Measurements from ENCODE around the gene TLR7.

The TLR7 gene

GRCh38 chrX:12890467-12890866 lies 23.6 kb downstream of the TLR7 start:
- H3K4me3 ChIP-seq (ENCODE audit: low read depth, low read length), result no peak overlapping the region

GRCh38 chrX:12891171-12891570 lies 24.3 kb downstream of the TLR7 start:
- no peak overlapping the region for H3K4me3 ChIP-seq (ENCODE audit: low read depth, low read length)

GRCh38 chrX:12891915-12892506 lies 25.1 kb downstream of the TLR7 start:
- no peak overlapping the region for H3K4me3 ChIP-seq (ENCODE audit: low read depth, low read length)

- no peak overlapping the region for H3K4me3 ChIP-seq (ENCODE audit: low read depth, low read length)
These were observed 25.8 kb downstream of the TLR7 start for GRCh38 chrX:12892716-12893115.

- no peak overlapping the region for H3K4me3 ChIP-seq (ENCODE audit: low read depth, low read length)
These were observed 27.5 kb downstream of the TLR7 start for GRCh38 chrX:12894074-12895030.

DNA sequence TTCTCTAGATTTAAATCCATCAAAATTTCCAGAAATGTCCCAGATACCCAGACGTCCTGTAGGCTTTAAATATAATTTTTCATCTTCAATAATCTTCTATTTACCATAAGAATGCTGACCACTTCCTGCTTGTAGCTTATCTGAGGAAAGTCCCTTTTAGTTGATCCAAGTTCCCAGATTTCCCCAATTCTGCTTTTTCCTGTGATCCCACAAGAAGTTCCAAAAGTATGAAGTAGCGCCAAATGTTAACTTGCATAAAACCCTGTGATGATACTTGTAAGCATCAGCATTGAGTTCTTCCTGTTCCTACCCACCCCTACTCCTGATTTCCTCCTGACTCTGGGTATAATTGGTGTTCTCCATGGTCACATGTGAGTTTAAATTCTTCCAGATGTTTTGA lies 29.0 kb downstream of the TLR7 start:
- no peak overlapping the region for H3K4me3 ChIP-seq (ENCODE audit: low read depth, low read length)

DNA sequence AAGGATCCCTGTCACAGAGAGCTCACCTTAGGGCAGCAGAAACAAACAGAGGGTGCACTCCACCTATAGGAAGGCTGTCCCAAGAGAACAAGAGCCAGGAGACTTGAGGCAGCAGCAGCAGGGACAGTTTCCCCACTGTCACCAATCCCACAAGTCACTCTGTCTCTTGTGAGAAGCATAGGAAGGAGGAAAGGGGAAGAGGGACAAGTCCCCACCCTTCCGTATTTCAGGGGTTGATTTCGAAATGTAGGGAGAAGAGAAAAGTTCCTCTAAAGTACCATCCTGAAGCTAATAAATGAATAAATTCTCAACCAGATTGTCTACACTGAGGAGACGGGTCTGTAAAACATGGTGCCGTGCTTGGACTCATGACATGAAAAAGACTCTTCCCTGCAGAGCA lies 30.1 kb downstream of the TLR7 start:
- no peak overlapping the region for H3K4me3 ChIP-seq (ENCODE audit: low read depth, low read length)

GRCh38 chrX:12898073-12898472 lies 31.2 kb downstream of the TLR7 start:
- H3K4me3 ChIP-seq (ENCODE audit: low read depth, low read length), result no peak overlapping the region

DNA sequence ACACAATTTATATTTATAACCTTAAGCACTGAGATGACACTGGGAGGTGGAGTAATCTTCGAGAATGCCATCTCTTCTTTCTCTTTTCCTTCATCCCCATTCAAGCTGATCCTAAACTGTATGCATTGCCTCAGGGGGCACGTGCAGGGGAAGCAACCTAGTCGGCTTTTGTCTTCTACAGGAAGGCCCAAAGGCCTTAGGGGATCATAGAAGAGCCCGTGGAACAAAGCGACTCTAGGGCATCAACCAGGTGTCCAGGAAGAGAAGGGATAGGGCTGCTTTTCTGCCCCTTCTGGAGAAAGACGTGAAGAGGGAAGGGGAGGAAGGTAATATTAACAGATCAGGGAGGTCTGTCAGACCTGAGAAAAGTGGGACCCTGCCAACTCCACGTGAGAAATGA lies 32.6 kb downstream of the TLR7 start:
- no peak overlapping the region for H3K4me3 ChIP-seq (ENCODE audit: low read depth, low read length)

DNA sequence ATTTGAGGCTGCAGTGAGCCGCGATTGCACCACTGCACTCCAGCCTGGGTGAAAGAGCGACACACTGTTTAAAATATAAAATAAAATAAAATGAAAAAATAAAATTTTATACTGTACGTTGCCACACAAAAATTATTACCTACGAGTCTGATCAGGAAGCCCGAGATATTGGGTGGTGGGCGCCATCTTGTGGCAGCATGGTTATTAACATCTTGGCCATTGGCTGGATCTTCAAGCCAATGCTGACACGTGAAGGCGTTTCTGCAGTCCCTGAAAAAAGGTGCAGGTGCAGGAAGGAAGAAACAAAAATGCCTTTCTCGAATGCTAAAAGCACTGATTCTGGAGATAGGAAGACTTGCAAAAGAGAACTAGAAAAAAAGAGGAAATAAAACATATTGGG lies 34.6 kb downstream of the TLR7 start:
- H3K4me3 ChIP-seq (ENCODE audit: low read depth, low read length), result no peak overlapping the region

GRCh38 chrX:12903646-12904045 lies 36.8 kb downstream of the TLR7 start:
- no peak overlapping the region for H3K4me3 ChIP-seq (ENCODE audit: low read depth, low read length)

DNA sequence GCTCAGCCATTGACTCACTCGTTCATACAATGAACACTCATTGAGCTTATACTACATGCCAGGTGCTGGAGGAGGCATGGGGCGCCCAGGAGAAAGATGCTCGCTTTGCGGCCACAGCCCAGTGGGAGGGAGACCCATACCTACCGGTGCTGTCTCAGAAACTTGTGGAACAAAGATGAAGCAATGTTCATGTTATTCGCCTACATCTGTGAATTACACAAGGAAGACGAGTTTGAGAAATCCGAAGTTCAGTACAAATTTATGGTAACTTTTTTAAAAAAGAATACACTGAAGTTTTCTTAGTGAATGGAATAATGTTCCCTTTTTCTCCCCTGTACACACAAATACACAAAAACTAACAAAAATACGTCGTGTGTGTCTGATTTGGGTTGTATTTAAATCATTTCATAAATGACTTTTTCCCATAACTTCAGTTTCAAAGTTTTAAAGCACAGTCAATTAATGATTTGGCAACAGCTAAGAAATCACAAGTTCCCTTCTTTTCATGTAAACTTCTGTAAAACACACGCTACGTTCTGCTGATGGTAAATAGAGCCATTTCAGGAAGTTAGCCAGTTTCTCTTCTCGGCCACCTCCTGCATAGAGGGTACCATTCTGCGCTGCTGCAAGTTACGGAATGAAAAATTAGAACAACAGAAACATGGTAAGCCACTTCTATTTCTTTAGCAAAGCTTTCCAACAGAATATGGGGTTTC lies 39.3 kb downstream of the TLR7 start, which contains the start of gene TLR8:
TSS of gene TLR8 (plus strand) at position 575 of the 716 bp plus-strand sequence. CDS start at position 662, 87 bp downstream.
- no peak within 1 kb of the TSS for H3K4me3 ChIP-seq (ENCODE audit: low read depth, low read length)

DNA sequence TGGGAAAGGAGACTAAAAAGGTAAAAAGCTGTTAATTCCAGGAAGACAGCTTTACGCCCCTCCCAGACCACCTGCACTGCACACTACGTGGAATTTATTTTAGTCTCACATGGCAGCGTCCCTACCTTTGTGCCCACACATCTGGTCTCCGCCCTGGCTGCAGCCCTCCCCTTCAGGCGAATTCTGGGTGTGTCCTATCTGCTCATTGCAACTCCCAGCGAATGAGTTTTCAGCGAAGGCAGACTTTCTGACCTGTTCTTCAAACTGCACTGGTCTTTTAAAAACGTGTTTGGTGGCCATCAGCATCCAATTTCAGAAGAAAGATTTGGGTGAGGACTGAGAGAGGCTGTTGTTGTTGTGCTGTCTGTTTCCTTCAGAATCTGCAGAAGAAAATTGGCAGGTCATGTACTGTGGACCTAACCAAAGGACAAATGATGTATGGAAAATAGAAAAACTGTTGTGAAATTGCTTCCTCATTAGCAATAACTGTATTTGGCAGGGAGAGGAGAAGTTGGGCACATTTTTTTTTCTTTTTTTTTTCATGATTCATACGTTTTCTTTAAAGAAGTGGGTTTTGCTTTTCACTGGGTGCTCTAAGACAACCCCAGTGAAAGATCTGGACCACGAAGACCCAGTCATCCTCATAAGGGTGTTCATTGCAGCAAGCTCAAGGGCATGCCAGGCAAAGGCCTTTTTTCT lies 43.7 kb downstream of the TLR7 start:
- H3K4me3 ChIP-seq (ENCODE audit: low read depth, low read length), result no peak overlapping the region

GRCh38 chrX:12911122-12911470 lies 44.2 kb downstream of the TLR7 start:
- no peak overlapping the region for H3K4me3 ChIP-seq (ENCODE audit: low read depth, low read length)

DNA sequence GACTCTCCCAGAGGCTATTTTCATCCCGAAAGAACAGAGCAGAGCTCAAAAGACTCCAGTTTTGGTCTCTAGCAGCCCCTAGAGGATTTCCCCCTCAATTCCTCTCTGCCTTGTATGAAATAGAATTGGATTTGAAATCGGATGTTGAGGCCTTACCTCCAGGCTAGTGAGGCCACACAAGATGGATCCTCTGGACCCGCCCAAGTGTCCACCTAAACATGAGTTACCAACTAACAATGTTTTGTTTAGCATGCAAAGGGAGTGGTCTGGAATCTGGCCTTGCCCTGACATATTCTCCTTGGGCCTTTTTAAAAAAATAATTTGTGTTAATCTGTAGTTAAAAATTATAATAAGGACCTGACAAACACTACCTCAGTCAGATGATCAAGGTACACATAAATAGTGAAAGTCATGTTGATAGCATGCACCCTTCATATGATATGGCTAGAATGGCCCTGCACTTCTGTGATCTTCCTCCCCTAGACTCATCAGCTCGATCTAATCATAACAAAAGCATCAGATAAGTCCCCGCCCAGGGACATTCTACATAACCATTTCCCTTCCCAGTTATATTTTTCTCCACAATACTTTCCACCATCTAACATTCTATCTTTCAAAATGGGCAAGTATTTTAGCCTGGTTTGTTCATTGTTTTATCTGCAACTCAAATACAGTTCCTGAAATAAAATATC lies 46.1 kb downstream of the TLR7 start:
- H3K4me3 ChIP-seq (ENCODE audit: low read depth, low read length), result no peak overlapping the region

GRCh38 chrX:12917753-12918152 lies 50.9 kb downstream of the TLR7 start:
- H3K4me3 ChIP-seq (ENCODE audit: low read depth, low read length), result no peak overlapping the region

GRCh38 chrX:12919051-12919450 lies 52.2 kb downstream of the TLR7 start:
- H3K4me3 ChIP-seq (ENCODE audit: low read depth, low read length), result no peak overlapping the region

GRCh38 chrX:12919620-12920019 lies 52.7 kb downstream of the TLR7 start:
- no peak overlapping the region for H3K4me3 ChIP-seq (ENCODE audit: low read depth, low read length)

GRCh38 chrX:12920990-12921389 lies 54.1 kb downstream of the TLR7 start:
- no peak overlapping the region for H3K4me3 ChIP-seq (ENCODE audit: low read depth, low read length)

DNA sequence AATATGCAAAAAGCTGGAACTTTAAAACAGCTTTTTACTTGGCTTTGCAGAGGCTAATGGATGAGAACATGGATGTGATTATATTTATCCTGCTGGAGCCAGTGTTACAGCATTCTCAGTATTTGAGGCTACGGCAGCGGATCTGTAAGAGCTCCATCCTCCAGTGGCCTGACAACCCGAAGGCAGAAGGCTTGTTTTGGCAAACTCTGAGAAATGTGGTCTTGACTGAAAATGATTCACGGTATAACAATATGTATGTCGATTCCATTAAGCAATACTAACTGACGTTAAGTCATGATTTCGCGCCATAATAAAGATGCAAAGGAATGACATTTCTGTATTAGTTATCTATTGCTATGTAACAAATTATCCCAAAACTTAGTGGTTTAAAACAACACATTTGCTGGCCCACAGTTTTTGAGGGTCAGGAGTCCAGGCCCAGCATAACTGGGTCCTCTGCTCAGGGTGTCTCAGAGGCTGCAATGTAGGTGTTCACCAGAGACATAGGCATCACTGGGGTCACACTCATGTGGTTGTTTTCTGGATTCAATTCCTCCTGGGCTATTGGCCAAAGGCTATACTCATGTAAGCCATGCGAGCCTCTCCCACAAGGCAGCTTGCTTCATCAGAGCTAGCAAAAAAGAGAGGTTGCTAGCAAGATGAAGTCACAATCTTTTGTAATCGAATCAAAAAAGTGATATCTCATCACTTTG lies 55.2 kb downstream of the TLR7 start:
- no peak overlapping the region for H3K4me3 ChIP-seq (ENCODE audit: low read depth, low read length)

Measured in iPS-11a (cell line).